Liver (tissue), 9 donors: ENCODE results near the gene CACNA1B. TPM values are rescaled to one million over a fixed set of nuclear protein-coding genes. Genes with fewer than 3 reads are reported as not detected.

ENCODE experiments used
- DNase-seq: peaks from one replicate; pipeline ENCODE4 v3.0.0-alpha.2; 2017; ENCODE audit warnings: low spot score
- H3K27ac ChIP-seq, 2 donors: one replicate each; pipeline ENCODE4 v1.7.0; 2013; ENCODE audit warnings: inconsistent platforms in 2 of 2, low read length in 2 of 2, control low read depth in 1 of 2, low read depth in 1 of 2, mild to moderate bottlenecking in 1 of 2
- H3K27me3 ChIP-seq, 4 donors: one replicate each; pipeline versions ENCODE4 v1.6.1 to v1.7.0; 2013; ENCODE audit warnings: low read length in 3 of 4, inconsistent platforms in 1 of 4, mild to moderate bottlenecking in 1 of 4, moderate library complexity in 1 of 4; ENCODE audit not compliant: control insufficient read depth in 4 of 4, insufficient read depth in 4 of 4
- H3K36me3 ChIP-seq, 4 donors: one replicate each; pipeline versions ENCODE4 v1.6.1 to v1.7.0; 2013; ENCODE audit warnings: low read length in 3 of 4, mild to moderate bottlenecking in 3 of 4, low read depth in 1 of 4, moderate library complexity in 1 of 4; ENCODE audit not compliant: control insufficient read depth in 4 of 4, insufficient read depth in 3 of 4
- H3K4me1 ChIP-seq, 4 donors: one replicate each; pipeline versions ENCODE4 v1.6.1 to v1.7.0; 2013; ENCODE audit warnings: low read length in 3 of 4, mild to moderate bottlenecking in 3 of 4, moderate library complexity in 1 of 4; ENCODE audit not compliant: control insufficient read depth in 4 of 4, insufficient read depth in 4 of 4
- H3K4me3 ChIP-seq, 3 donors: one replicate each; pipeline versions ENCODE4 v1.6.1 to v1.7.0; 2013; ENCODE audit warnings: low read length in 3 of 3, control low read depth in 1 of 3, low read depth in 1 of 3, mild to moderate bottlenecking in 1 of 3
- H3K9ac ChIP-seq, 2 donors: one replicate each; pipeline ENCODE4 v1.7.0; 2013; ENCODE audit warnings: low read length in 2 of 2, mild to moderate bottlenecking in 2 of 2, moderate library complexity in 2 of 2, control low read depth in 1 of 2, low read depth in 1 of 2
- H3K9me3 ChIP-seq, 4 donors: one replicate each; pipeline versions ENCODE4 v1.6.1 to v1.7.0; 2013; ENCODE audit warnings: low read length in 3 of 4; ENCODE audit not compliant: control insufficient read depth in 4 of 4
- EGR1 ChIP-seq, 2 donors: IDR thresholded peaks; 2 replicates each; pipeline ENCODE4 v1.6.1; 2016 to 2018; ENCODE audit warnings: antibody characterized with exemption in 2 of 2, low read depth in 2 of 2
- FOXA1 ChIP-seq: IDR thresholded peaks from 2 replicates; pipeline ENCODE4 v1.6.1; 2016; ENCODE audit warnings: antibody characterized with exemption
- FOXA2 ChIP-seq: IDR thresholded peaks from 2 replicates; pipeline ENCODE4 v1.6.1; 2016; ENCODE audit warnings: antibody characterized with exemption
- GABPA ChIP-seq, 2 donors: IDR thresholded peaks in 1 of 2; conservative IDR thresholded peaks in 1 of 2; 2 replicates each; pipeline ENCODE4 v1.6.1; 2016; ENCODE audit warnings: antibody characterized with exemption in 2 of 2, mild to moderate bottlenecking in 1 of 2, moderate library complexity in 1 of 2
- HNF4A ChIP-seq, 2 donors: conservative IDR thresholded peaks; 2 replicates each; pipeline ENCODE4 v1.6.1; 2016; ENCODE audit warnings: antibody characterized with exemption in 2 of 2, mild to moderate bottlenecking in 2 of 2
- HNF4G ChIP-seq: IDR thresholded peaks from 2 replicates; pipeline ENCODE4 v1.6.1; 2016; ENCODE audit warnings: antibody characterized with exemption
- JUND ChIP-seq, 2 donors: IDR thresholded peaks; 2 replicates each; pipeline ENCODE4 v1.6.1; 2016; ENCODE audit warnings: antibody characterized with exemption in 2 of 2
- MAX ChIP-seq: IDR thresholded peaks from 2 replicates; pipeline ENCODE4 v1.6.1; 2016; ENCODE audit warnings: antibody characterized with exemption
- NR2F2 ChIP-seq: IDR thresholded peaks from 2 replicates; pipeline ENCODE4 v1.6.1; 2016; ENCODE audit warnings: antibody characterized with exemption
- RAD21 ChIP-seq, 2 donors: IDR thresholded peaks; 2 replicates each; pipeline ENCODE4 v1.6.1; 2016; ENCODE audit warnings: antibody characterized with exemption in 2 of 2, mild to moderate bottlenecking in 2 of 2
- REST ChIP-seq: IDR thresholded peaks from 2 replicates; pipeline ENCODE4 v1.6.1; 2016; ENCODE audit warnings: antibody characterized with exemption, mild to moderate bottlenecking
- SP1 ChIP-seq: IDR thresholded peaks from 2 replicates; pipeline ENCODE4 v1.6.1; 2018; ENCODE audit warnings: antibody characterized with exemption, mild to moderate bottlenecking
- TAF1 ChIP-seq: conservative IDR thresholded peaks from 2 replicates; pipeline ENCODE4 v1.6.1; 2016; ENCODE audit warnings: antibody characterized with exemption, mild to moderate bottlenecking
- ZBTB33 ChIP-seq: IDR thresholded peaks from 2 replicates; pipeline ENCODE4 v1.6.1; 2016; ENCODE audit warnings: antibody characterized with exemption
- WGBS: extraction: QIAGEN DNeasy Blood & Tissue Kit; methylation state at CpG from one replicate; pipeline ENCODE4 v1.1.7; 2013; 5-methylcytosine and 5-hydroxymethylcytosine counted together
- polyA plus RNA-seq, 2 donors: library from polyadenylated mRNA; stranded (reverse) in 1 of 2; unstranded in 1 of 2; fragments of 200-250 nt in 1 of 2; fragments of >200 nt in 1 of 2; fragmentation: Nextera tagmentation in 1 of 2; extraction: Ambion mirVana in 1 of 2; gene quantifications; one replicate each; pipeline versions ENCODE4 v1.2.1 to v1.2.3, GENCODE V29; 2013 to 2015
- total RNA-seq, 2 donors: library from RNA; depleted of rRNA; stranded (reverse); fragments of >200 nt; gene quantifications; one replicate each; pipeline ENCODE4 v1.2.3, GENCODE V29; 2014
- TF ChIP-seq, protein P1 (sequence below): IDR thresholded peaks from 2 replicates; pipeline ENCODE4 v1.6.1; 2016; ENCODE audit warnings: antibody characterized with exemption
- donor health status: healthy.
- donor health status: healthy.
- donor health status: healthy.
- donor health status: healthy.
- donor health status: healthy.

The CACNA1B gene
- total and polyA plus RNA-seq, 4 donors: under 0.01 to 0.05 TPM; not detected in 2

DNA sequence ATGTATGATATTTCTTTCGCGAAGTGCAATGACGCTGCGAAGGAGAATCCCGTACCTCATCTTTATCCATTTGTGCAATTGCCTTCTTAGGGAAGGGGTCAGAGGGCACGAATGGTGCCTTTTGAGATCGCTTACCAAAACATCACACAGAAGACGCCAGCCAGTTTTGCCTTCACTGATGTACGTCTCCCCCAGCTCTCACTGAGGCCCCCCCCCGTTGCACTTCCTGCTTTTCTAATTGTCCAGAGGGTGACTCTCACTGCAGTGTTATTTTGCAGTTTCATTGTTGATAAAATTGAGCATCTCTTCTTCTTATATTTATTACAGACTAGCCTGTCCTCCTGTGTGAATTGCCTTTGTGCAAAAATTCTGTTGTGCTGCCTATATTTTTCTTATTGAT, 39.0 kb upstream of the CACNA1B start:
- no peaks in the 10 kb centered on the region for H3K27me3 ChIP-seq
- H3K9me3 ChIP-seq: no peaks in the 10 kb centered on the region
- DNase-seq: no peak
- H3K36me3 ChIP-seq: peaks cover 7 to 31% (median 17%) of the 10 kb centered on the region in 4 donors
- no peak overlapping the region for H3K27ac ChIP-seq
- H3K4me1 ChIP-seq: no peaks in the 10 kb centered on the region
- TF ChIP-seq SP1: no peak
- TF ChIP-seq, protein P1, sequence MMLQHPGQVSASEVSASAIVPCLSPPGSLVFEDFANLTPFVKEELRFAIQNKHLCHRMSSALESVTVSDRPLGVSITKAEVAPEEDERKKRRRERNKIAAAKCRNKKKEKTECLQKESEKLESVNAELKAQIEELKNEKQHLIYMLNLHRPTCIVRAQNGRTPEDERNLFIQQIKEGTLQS: no peak
- no peak for TF ChIP-seq MAX
- no peak overlapping the region for H3K9ac ChIP-seq
- H3K4me3 ChIP-seq: no peak overlapping the region
- WGBS: 96% methylated on average over 10 of the region's 10 CpGs

GRCh38 chr9:137843355-137843754, 34.2 kb upstream of the CACNA1B start:
- Histone ChIP-seq H3K27me3 (no peaks in the 10 kb centered on the region), H3K36me3 (no peaks in the 10 kb centered on the region), H3K9me3 (no peaks in the 10 kb centered on the region), H3K4me3 (no peak overlapping the region), H3K9ac (no peak overlapping the region), H3K4me1 (no peaks in the 10 kb centered on the region), H3K27ac (no peak overlapping the region)
- TF ChIP-seq HNF4A (conservative IDR thresholded peaks at IDR 0.05) (no peak), GABPA (IDR thresholded peaks at IDR 0.05 in 1 of 2, conservative IDR thresholded peaks at IDR 0.05 in 1 of 2) (no peak), RAD21 (IDR thresholded peaks at IDR 0.05) (no peak), FOXA1 (no peak), FOXA2 (no peak), SP1 (no peak), JUND (IDR thresholded peaks at IDR 0.05) (no peak), TAF1 (no peak), NR2F2 (no peak), REST (no peak), HNF4G (no peak)
- TF ChIP-seq, protein P1: no peak
- 90% methylated on average over 9 of the region's 9 CpGs for WGBS
- DNase-seq: no peak

GRCh38 chr9:137851516-137852267, 25.9 kb upstream of the CACNA1B start:
- no peaks in the 10 kb centered on the region for H3K27me3 ChIP-seq
- H3K9ac ChIP-seq: no peak overlapping the region
- H3K4me3 ChIP-seq: no peak overlapping the region
- no peaks in the 10 kb centered on the region for H3K4me1 ChIP-seq
- no peak overlapping the region for H3K27ac ChIP-seq
- H3K9me3 ChIP-seq: peaks cover 5 to 13% (median 6%) of the 10 kb centered on the region in 4 donors
- DNase-seq: no peak
- no peaks in the 10 kb centered on the region for H3K36me3 ChIP-seq
- 53% methylated on average over 5 of the region's 5 CpGs for WGBS
- TF ChIP-seq RAD21 (IDR thresholded peaks at IDR 0.05): no peak
- TF ChIP-seq REST: no peak
- TF ChIP-seq JUND (IDR thresholded peaks at IDR 0.05): no peak
- no peak for TF ChIP-seq TAF1
- TF ChIP-seq ZBTB33: no peak
- TF ChIP-seq MAX: no peak
- TF ChIP-seq FOXA2: no peak
- TF ChIP-seq SP1: no peak
- no peak for TF ChIP-seq EGR1 (IDR thresholded peaks at IDR 0.05; ENCODE audit: low read depth in 2 of 2)
